Amygdala (tissue), 56 donors: ENCODE measurements around the gene SLC9A9.

Experiments used
- DNase-seq, 56 donors: peaks; one replicate each; lab custom pipeline; 2025; lab: John Stamatoyannopoulos, UW

Gene SLC9A9

DNA sequence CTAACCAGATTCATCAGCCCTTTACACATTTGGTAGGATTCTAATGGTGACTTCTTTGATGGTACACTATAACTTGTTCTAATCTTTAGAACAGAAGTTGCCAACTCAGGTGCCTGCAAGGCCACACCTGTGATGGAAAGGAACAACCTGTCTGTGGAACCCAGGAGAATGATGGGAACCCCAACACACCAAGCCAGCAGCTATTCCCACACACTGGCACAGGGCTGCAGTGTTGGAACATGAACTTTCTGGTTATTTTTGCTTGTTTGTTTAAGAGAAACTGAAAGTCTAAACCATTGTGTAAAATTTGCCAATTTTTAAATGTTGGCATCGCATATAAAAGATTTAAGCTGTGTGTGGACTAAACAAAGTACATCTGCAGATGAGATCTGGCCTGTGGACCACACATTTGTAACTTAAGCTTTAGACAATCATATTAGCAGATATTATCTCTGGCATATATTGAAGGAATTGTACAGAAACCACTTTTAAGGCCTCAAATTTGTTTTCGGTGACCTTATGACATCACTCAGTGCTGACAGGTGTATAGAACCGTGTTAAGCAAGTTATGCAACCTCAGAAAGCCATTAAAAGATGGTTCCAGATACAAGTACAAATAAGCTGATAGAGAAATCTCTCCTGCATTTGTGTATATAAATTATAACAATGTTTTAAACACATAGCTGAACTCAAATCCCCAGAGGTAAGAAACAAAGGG, 242.9 kb downstream of the SLC9A9 start:
- DNase-seq, result no peak

DNA sequence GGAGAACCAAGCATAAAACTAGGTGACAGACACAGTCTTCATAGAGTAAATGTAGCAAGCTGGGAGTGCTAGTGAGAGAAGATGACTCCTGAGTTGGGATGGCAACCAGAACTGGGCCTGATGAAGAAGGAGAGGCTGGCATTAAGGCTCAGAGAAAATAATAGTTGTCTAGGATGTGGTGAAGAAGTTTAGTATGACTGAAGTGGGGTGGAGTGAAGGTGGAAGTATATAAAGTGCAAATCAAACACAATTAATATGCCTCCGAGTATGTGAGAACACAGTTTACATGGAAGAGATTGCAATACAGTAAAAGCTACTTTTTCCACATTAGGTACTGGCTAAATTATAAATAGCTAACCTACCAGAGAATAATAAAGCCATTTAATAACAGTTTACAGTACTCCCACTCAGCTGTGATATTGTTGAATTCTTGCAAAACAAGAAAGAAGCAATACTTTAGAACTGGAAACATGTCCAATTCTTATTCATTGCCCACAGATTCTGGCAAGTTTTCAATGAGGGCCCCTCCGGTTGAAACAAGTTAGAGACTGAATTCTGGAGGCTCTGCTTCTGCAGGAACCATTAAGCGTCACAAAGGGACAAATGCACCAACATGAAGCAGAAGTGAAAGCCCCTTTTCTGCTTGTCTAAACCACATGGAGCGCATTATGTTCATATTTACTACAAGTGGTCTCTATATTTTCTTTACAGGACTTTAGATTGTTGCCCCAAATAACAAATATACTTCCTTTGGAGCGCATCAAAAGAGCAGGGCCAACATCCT, 243.7 kb downstream of the SLC9A9 start:
- peak in 2 of 56 donors; percentile 10 to 18 for DNase-seq

DNA sequence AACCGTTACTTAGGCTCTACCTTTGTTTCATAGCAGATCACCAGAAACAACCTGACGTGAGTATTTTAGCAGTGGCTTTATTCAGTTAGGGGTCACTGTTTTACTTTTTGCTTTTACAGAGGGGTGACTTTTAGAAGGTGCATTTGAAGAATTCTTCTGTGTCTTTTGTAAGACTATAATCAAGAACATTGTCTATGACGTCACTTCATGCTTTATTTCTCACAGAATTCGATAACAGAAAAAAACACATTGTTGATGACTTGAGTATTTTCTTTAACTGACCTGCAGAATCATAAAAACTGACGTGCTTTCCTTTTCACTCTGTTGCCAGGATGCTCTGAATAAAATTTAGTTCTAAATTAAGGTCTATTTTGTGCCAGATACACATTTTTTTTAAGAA, 244.5 kb downstream of the SLC9A9 start:
- DNase-seq, result no peak

DNA sequence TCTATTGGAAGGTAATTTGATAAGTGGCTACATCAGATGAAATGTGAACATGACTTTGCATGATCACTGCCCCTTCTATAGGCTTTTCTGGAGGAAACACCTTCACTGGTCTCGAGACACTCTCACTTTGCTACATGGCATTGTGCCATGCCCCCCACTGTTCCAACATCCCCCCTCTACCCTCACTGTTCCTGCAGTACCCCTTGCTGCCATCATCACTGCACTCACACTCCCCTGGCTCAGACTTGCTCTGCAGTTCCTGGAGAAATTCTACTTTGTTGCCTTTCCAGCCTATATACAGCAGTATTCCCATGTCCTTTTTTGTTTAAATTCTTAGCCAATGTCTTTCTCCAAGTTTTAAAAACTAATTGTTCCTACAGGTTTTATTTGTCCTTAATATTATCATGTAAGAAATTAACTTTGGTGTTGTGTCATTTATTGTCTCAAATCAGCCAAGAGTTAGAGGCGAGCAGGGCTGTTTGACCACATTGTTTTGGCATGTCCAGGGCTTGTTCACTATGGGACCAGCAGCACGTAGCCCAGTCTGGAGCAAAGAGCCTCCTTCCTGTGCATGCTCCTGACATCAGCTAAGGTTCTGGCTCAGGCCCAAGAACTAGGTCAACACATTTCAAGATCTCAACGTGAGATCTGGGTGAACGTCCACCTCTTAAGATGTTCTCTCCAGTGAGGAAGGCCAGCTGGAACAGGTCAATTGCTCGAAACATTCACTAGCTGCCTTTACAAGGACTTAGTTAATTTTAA, 246.4 kb downstream of the SLC9A9 start:
- DNase-seq, result peak in 3 of 56 donors; percentile 6 to 15 (median 15)

DNA sequence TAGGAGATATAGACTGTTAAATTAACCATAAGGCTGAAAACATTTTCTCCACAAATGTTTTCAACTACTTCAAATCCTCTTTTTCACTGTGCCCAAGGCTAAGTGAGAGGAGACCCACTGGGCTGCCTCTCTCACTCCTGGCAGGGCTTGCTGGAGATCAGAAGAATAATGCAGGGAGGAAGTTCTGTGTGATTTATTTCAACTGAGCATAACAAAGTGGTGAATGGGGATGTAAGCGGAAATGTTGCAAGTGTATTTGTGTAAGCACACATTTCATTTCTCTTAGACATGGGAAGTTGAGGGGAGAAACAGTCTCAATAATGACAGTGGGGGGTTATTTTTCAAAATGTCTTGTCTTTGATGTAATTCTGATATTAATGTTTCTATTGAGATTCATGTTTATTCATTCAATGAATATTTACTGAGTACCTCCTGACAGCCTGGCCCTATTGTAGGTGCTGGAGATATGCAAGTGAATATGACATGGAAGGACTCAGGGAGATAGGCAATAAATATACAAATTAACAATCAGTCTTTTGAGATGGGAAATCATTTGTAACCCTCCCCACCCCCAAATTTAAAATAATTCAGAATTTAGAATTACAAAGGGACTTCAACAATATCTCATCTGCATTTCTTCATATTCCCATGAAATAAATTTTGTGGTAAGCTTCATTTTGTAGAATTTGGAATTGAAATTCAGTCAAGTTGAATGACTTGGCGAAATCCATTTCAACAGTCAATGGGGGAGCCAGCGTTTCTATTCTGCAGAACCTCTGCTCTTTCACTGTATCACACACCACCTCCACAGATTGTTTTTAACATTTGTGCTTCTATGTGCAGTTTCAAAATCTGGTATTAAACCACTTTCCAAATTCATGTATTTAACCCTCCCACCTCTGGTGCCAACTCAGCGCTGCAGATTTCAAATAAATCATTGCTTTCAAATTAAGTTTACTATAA, 247.2 kb downstream of the SLC9A9 start:
- no peak for DNase-seq

DNA sequence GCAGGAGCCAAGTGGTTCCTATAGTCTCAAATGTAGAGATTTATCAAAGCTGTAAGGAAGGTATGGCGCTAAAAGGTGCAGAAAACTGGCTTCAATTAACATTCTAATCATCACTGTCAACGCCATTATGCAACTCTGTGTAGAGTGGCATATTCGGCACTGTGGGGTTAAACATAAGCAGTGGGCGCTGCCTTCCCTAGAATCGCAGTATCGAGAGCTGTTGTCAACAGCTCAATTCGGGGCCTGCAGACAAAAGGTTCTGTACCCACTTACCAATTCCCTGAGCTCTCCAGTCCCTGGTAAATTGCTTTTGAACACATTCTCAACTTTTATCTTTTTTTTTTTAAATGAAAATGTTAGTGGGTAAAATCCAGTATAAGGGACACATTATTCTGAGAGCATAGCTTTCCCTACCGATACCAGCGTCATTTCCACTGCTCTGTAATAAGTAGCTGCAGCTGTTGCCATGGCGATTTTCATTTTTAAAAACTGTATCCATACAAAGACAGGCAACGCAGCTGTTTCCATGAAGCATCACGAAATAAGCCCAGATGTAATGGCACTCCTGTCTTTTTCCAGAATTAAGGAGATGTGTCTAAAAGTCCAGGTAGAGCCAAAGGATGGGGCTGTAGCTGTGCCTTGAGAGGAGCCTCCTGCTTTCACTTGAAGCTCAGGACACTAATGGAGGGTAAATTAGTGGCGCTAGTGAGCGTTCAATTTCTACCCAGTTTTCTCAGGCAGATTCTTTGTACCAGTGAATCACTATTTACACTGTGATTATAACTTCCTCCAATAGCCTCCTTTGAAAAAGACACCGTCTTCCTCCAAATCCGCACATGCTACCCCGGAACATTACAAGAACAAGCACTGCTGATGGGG, 250.3 kb downstream of the SLC9A9 start:
- DNase-seq, result peak in 6 of 56 donors; percentile 4 to 72 (median 38)

DNA sequence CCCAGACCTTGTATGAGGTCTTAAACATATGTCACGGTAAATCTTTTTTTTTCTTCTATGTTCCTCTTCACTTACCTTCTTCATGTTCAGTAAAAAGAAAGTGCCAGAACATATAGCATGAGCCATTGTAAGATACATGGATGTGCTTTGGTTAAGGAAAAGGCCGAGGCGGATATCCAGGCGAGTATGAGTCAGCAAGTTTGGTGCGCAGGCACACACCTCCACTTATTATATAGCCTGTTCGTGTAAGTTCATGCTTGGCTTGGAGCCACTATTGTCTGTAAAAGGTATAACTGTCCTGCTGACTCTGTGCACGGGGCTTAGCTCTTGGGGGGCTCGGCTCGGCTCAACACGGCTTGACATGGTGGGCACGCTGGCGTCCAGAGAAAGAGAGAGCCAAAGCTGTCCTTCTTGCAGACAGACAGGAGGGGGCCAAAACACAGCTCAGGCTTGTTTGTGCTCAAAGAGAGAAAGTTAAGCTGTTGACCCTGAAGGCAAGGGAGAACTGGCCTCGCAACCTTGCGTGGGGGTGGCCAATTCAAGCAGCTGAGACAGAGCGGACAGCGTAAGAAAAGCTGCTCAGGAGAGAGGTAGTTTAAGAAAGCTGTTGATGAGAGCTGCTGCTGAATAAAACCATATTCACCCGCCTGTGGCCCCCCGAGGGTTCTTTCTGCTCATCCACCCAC, 251.2 kb downstream of the SLC9A9 start:
- DNase-seq, result no peak

DNA sequence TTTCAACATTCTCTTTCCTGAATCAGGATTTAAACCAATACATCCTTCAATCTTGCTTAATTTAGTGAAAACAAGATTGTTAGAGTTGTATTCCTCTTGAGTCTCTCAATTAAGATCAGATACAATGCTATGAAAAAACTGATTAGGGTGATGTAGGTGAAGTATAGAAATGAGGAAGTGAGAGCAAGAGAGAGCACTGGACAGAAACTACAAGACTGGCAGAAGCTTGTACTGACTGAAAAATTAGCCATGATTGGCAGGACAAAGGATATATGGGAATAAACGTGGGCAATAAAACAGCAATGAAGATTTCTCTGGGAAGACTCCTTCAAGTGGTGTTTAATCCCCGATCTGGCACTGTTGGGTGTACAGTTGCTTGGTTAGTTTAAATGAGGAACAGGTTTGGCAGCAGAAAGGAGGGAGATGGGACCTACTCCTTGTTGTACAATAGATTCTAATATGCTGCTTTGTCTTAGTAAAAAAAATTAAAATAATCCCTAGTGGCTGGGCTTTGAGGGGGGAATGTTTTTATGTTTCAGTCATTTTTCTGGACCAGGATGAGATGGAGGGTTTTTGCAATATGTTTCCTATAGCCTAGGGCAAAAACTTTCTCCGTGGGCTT, 252.7 kb downstream of the SLC9A9 start:
- DNase-seq, result no peak

DNA sequence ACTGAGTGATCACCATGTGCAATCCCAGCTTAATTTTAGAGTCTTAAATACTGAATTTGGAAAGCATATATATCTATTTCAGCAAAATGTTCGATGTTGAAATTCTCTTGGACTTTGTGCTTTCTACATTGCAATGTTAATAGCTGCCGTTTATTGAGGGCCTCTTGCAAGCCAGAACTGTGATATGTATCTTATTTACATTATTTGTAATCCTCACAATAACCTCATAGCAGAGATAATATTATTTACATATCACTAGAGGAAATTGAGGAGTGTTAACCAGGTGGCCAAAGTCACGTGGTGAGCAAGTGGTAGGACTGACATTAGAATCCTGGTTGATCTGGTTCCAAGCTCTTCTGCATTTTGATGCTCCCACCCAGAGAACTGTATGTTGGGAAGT, 254.1 kb downstream of the SLC9A9 start:
- no peak for DNase-seq

DNA sequence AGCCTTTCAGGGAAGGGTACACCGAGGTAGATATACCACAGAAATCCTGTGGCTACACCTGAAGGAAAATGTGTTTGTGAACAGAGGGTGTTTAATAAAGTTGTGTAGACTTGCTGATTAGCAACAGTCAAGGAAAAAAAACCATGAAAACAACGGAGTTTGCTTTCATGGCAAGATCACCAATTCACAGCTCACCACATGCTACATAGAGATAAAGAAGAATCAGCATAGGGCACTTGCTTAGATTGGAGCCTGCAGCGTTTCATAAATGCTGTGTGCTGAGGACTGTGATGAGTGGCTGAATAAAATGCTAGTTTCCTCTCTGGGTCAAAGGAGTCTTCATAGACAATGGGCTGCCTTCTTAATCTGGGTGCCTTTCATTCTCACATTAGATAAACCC, 257.6 kb downstream of the SLC9A9 start:
- no peak for DNase-seq

DNA sequence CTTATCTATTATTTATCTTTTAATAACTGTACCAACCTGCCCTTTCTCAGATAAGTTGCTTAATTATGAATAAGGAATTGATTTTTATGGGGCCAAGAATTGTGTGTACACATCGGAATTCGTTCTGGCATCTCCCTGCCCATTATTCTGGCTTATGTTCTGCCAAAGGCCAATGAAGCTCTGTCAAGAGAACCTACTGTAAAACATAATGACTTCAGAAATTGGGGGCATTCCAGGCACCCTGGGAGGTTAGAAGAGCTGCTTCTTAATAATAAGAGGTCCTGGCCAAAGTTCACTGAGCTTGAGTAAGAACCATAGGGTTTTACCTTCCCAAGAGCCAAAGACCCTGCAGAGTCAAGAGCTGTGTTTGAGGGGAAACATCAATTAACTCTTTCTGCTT, 261.7 kb downstream of the SLC9A9 start:
- no peak for DNase-seq

DNA sequence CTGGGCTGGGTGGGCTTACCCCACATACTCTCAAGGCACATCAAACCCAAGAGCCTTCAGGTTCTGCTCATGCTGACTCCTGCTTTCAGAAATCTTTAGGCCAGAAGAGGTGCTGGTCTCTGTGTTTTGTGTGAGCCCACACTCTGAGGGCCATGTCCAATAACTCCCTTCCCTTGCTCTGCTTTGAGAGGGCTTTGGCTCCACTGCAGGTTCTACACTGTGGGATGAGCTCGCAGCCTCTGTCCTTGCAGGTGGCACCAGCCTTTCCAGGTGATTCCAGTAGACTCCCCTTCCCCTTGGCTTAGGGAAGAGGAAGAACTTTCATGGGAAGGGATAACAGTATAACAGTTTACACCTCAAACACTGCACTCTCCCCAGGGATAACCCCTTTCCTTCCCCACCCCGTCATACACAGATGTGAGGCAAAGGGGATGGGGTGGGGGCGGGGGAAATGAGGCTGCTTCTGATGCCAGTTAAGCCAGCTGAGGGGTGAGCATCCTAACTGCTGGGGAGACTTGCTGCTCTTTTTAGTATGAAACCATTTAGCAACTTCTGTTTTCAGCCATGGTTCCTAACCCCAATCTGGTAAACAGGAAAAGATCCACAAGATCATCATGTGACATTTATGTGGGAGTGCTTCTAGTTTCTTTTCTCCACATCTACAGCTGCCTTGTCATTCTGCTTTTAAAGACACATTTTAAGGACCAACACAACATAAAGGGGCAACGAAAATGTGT, 262.4 kb downstream of the SLC9A9 start:
- peak in 1 of 56 donors; percentile 8 for DNase-seq

DNA sequence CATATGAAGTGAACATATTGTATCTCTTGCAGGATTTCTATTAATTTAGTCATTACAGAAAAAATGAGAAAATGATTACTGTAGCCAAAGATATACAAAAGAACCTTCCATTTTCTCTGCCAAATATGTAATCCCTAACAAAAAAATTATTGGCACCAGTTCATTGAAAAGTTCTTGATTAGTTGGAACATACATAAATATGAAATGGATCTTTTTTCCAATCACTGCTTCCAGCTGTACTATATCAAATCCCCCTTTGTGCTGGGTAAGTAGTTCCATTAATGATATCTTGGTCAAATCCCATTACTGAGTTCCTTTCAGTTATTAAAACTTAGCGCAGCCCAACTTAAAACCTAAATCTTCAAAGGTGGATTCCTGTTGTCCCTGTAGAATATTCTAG, 263.8 kb downstream of the SLC9A9 start:
- no peak for DNase-seq

DNA sequence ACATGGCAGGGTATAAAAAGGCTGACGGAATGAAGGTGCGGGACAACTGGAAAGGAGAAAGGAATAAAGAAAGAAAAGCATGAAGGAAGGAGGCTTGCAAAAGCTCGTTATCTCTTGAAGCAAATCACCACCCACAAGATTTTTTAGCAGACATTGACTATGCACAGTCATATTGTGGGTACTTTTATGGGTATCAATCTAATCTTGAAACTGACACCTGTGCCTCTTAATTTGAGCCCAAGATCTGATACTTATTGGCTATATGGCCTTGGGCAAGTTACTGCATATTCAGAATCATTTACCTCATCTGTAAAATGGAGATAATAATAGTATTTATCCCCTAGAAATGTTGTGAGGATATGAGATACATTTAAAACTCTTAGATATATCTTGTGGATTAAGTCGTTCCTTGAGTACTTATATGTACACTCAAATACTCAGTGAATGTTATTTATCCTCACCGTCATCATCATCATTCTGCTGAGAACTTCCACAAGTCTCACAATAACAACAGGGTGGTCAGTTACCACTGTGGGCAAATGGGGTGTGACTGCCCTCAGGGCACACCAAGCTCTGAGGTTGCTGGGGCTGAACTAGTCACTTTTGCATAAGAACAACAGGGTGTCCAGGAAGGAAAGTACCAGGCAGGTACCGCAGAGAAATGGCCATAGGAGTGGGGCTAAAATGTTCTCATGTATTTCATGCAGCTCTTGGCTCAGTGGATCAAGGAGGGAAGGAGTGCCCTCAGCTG, 266.1 kb downstream of the SLC9A9 start:
- no peak for DNase-seq

DNA sequence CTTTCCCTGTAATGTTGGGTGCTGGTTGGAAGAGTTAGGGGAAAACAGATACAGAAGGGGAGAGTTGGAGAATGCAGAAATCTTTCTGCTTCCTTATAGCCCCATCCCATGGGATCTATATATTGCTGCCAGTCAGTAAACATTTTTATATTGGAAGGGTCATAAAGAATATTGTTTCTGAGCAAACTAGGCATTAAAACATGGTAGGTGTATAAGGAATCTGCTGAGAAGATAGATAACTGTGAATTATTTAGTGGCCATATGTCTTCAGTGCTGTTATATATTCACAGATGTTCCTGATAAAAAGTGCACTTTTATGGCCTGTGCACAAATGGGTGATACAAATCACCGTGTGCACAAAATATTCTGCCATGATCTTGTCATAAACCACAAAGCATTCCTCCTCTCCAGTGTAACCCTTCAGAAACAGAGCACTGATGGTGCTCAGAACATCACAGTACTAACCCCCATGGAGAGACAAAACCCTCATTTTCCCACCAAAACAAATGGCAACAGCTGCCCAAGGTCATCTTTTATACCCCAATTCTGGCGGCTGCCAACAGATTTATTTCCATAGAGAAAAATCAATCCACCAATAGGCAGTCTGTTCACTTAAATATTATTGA, 269.3 kb downstream of the SLC9A9 start:
- no peak for DNase-seq
